ENCODE data around the gene SUPT3H. TPM values are rescaled to one million over a fixed set of nuclear protein-coding genes. Genes with fewer than 3 reads are reported as not detected.

The SUPT3H gene
- total RNA-seq, 1 experiment from 2014 or later = 1.9 TPM

DNA sequence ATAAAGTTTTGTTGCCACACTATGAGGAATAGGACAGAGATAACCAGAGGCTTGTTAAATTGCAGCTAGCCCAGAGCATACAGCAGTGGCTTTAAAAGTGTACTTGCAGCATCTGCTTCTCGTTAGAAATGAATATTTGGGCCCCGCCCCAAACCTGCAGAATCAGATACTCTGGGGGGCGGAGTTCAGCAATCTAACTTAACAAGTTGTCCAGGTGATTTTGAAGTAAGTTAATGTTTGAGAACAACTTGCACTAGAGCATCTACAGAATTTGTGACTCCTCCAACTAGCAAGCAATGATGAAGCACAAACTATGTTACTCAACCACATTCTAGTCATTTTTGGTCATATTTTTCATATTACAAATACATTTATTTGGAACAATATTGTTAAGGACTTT, 10.6 kb upstream of the SUPT3H start:
- peak; percentile 22 for DNase-seq (ENCODE audit: low spot score)

- no peak for DNase-seq (ENCODE audit: low spot score)
These were observed 9.5 kb upstream of the SUPT3H start for GRCh38 chr6:45387236-45387635.

GRCh38 chr6:45386501-45386900, 8.8 kb upstream of the SUPT3H start:
- DNase-seq (ENCODE audit: low spot score) = no peak

DNA sequence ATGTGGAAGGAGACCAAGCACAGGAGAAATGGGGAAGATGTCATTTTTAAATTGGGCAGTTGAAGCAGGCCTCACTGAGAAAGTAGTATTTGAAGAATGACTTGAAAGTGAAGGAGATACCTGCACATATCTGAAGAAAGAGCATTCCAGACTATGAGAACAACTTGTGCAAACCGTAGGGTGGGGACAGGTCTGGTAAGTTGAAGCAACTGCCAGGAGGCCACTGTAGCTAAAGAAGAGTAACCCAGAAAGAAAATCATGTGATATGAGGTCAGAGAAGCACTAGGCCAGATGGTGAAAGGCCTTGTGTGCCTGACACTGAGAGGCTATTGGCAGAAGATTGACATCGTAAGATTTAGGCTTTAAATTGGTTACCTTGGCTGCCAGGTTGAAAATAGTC, 4.7 kb upstream of the SUPT3H start:
- no peak for DNase-seq (ENCODE audit: low spot score)

DNA sequence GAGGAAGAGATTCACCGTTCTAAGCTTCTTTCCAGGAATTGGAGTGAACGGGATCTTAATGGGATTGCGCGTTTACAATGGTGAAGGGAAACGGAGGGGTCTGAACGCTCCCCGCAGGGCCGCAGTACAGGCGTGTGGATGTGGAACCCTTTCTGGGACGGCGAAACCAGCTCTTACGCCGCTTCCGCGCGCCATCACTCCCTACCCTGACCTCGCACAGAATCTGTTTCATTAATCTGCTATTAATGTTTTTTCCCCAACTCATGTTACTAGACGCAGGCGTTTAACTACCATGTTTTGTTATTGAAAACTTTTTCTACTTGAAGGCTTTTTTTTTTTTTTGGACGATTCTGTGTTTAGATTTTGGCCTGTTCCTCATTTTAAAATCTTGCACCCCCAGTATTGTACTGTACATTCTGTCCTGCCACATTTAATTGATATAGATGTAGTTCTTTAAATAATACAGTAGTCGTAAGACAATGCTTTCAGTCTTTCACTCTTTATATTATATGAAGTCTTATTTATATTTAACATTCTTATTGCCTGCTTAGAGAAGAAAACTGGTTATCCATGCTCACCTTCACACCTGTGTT, 696 bp upstream of the SUPT3H start:
- DNase-seq (ENCODE audit: low spot score) = peak; percentile 35

DNA sequence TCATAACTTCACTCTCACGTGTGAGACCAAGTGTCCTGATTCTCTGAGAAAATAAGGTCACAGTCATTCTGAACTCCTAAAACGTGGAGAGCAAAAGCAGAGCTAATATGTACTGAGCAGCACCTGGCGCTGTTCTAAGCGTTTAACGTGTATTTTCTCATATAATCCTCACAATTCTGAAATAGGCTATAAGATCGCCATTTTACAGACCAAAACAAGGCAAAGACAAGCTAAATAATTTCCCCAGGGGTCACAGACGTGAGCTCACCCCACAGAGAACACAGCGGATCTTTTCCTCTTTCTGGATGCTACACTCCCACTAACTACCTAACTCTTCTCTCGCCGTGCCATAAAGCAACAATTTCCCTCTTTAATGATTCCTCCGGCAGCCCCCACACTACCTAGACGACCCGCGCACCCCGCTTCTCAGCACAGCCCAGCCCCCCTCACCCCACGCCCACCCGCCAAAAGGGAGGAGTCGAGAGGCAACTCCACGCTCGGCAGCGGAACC, 636 bp downstream of the SUPT3H start:
- DNase-seq (ENCODE audit: low spot score) = peak; percentile 46

GRCh38 chr6:45376310-45377042, 1.3 kb downstream of the SUPT3H start:
- DNase-seq (ENCODE audit: low spot score) = no peak

DNA sequence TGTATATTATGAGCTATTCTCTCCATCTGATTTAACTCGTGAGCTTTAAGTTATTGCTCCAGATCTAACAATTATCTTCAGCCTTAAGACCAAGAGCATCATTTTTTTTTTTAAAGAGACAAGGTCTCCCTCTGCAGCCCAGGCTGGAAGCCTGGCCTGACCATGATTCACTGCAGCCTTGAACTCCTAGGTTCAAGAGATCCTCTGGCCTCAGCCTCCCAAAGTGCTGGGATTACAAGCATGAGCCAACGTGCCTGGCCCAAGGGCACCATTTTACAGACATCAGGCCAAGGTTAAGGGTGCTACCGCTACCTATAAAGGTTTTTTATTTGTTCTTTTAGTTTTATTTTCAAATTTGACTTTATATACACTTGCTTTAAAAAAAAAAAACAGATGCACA, 2.3 kb downstream of the SUPT3H start:
- DNase-seq (ENCODE audit: low spot score) = no peak

DNA sequence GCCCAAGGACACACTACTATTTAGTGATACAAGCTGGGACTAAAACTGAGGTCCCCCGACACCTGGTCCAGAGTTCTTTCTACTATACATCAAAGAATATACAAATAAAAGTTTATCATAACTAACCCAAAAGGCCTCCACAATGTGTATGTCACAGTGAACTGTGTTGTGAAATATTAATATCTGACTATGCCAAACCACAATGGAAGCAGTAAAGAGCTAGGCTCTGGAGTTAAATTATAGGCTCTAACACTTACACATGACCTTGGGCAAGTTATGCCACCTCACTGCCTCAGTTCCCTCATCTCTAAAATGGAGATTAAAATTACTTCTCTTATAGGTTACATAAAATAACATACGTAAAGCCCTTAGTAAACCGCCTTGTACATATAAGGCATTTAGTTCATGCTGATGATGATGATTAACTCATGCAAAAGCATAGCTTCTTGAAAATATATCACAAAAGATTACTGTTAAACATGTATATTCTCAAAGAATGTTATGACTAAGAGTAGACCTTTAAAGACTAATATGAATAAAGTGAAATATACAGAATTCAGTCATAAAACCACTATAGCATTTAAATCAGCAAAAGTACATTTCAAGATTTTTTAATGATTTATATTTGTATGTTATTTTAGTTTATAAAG, 5.7 kb downstream of the SUPT3H start:
- no peak for DNase-seq (ENCODE audit: low spot score)

DNA sequence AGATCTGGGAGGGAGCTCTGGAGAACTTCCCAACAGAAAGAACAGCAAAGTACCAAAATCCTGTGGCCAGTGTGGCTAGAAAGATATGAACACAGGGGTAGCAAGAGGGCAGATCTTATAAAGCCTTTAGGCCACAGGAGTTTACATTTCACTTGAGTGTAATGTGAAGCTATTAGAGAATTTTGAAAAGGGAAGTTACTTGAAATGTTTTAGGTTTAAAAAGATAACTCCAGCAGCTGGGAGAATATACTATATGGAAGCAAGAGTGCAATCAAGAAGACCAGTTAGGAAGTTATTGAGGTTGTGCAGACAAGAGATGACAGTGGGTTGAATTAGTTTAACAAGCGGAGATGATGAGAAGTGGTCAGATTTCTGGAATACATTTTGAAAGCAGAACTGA, 7.9 kb downstream of the SUPT3H start:
- DNase-seq (ENCODE audit: low spot score) = no peak

DNA sequence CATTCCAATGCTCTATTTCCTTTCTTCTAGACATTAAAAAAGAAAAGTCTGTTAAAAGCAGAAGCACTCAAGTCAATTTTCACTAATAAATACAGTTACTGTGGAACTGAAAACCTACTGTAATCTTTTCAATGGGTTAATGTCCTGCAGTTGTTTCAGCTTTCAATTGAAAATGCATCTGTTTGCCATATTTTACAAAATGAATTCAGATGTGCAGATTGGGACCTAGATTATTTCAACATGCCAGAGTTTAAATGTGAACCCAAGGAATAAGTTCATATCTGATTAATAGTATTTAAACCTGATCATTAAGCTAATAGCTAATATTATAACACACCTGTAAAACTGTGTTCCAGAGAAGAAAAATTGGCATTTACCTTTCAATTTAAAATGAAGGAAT, 9.7 kb downstream of the SUPT3H start:
- DNase-seq (ENCODE audit: low spot score) = no peak

GRCh38 chr6:45366534-45366933, 11.2 kb downstream of the SUPT3H start:
- no peak for DNase-seq (ENCODE audit: low spot score)

GRCh38 chr6:45365036-45365435, 12.7 kb downstream of the SUPT3H start:
- DNase-seq (ENCODE audit: low spot score) = no peak

DNA sequence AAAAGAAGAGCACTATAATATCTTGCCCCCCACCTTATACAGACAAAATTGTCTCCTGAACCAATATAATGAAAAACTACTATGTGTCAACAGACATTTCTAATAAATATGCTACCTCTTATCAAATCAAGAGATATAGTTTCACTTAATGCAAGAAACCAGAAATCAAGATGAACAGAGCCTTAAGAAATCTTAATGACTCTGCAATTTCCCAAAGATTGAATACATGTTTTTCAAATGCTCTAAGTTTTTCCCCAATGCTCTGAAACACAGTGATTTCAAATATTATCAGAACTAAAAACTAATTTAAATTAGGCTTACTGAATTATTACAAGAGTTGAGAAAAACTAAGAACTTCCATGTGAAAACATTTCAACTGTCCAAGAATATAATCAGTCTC, 13.3 kb downstream of the SUPT3H start:
- no peak for DNase-seq (ENCODE audit: low spot score)

- DNase-seq (ENCODE audit: low spot score) = no peak
These were observed 24.1 kb downstream of the SUPT3H start for GRCh38 chr6:45353654-45354053.

- DNase-seq (ENCODE audit: low spot score) = no peak
These were observed 26.1 kb downstream of the SUPT3H start for GRCh38 chr6:45351667-45352066.

- DNase-seq (ENCODE audit: low spot score) = no peak
These were observed 26.7 kb downstream of the SUPT3H start for GRCh38 chr6:45351076-45351475.

GRCh38 chr6:45350186-45350710, 27.5 kb downstream of the SUPT3H start:
- DNase-seq (ENCODE audit: low spot score) = no peak

- no peak for DNase-seq (ENCODE audit: low spot score)
These were observed 32.8 kb downstream of the SUPT3H start for GRCh38 chr6:45344900-45345299.

GRCh38 chr6:45328523-45328922, 49.2 kb downstream of the SUPT3H start:
- DNase-seq (ENCODE audit: low spot score) = no peak

- DNase-seq (ENCODE audit: low spot score) = no peak
These were observed 49.7 kb downstream of the SUPT3H start, which contains the start of gene RUNX2 for GRCh38 chr6:45327956-45328522. RUNX2 (plus strand) TSS chr6:45328330; CDS start chr6:45328727, 397 bp downstream.

All from HT-29 (cell line).